ENCODE measurements around the gene ADAMTS17.

DNA sequence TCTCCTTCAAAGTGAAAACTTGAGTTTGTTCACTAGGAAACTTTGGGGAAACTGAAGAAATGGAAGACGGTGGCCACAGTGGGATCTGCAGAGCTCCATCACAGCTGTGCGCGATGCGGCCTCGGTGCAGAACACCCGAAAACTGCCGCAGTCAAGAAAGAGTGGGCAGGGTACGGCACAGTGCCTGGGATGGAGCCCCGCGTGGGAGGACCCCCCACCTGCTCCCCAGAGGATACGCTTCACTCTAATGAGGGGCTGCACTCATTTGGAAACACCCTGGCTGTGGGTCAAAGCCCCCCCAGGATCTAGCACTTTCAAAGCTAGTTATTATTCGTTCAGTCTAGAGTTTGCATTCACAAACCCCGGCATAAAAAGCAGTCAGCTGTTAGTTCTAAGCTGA lies 9.5 kb downstream of the ADAMTS17 start:
- no peak for TF ChIP-seq SUZ12 (IDR thresholded peaks at IDR 0.05; ENCODE audit: extremely low read depth, insufficient read depth, insufficient read length)
- TF ChIP-seq YY1 (IDR thresholded peaks at IDR 0.05; ENCODE audit: insufficient read depth, insufficient read length): no peak
- TF ChIP-seq ZNF274 (IDR thresholded peaks at IDR 0.05; ENCODE audit: low read depth, low read length): no peak
